ENCODE measurements around the gene CFAP100.

GRCh38 chr3:126456766-126457388 is 62.2 kb downstream of the CFAP100 start:
- TF ChIP-seq CTCF (conservative IDR thresholded peaks at IDR 0.05; ENCODE audit: low read depth, low read length) (no peak), EZH2phosphoT487 (IDR thresholded peaks at IDR 0.05; ENCODE audit: borderline replicate concordance, low read length) (no peak)

Data from PC-3 (cell line).